ENCODE measurements around the gene BHMT2. TPM values are rescaled to one million over a fixed set of nuclear protein-coding genes. Genes with fewer than 3 reads are reported as not detected.

The BHMT2 gene
- total and polyA plus RNA-seq, 5 experiments from 2014 or later, result not detected

GRCh38 chr5:79108792-79109191, 39.2 kb downstream of the BHMT2 start:
- POLR2A ChIA-PET, result no interaction called here
- no peak for DNase-seq
- Mint-ChIP-seq H3K36me3 (peaks cover 0 to 2% (median 0%) of the 10 kb centered on the region in 3 donors), H3K9me3 (no peaks in the 10 kb centered on the region), H3K4me1 (peaks cover 0 to 5% (median 1%) of the 10 kb centered on the region in 4 donors), H3K4me3 (no peak overlapping the region), H3K27me3 (peaks cover 30 to 74% (median 33%) of the 10 kb centered on the region in 5 donors), H3K27ac (no peak overlapping the region)
- no peak for ATAC-seq

- DNase-seq (peak in 6 of 10 donors; percentile 10 to 64 (median 26)), ATAC-seq (peak; percentile 59 to 62)
- H3K4me3 Mint-ChIP-seq, result no peak overlapping the region
- peak overlapping the region in 1 of 10 donors; percentile 26 for H3K27ac Mint-ChIP-seq
- no peaks in the 10 kb centered on the region for H3K9me3 Mint-ChIP-seq
- H3K27me3 Mint-ChIP-seq, result peaks cover 24 to 74% (median 37%) of the 10 kb centered on the region in 5 donors
- peaks cover 0 to 5% (median 1%) of the 10 kb centered on the region in 4 donors for H3K4me1 Mint-ChIP-seq
- peaks cover 0 to 2% (median 0%) of the 10 kb centered on the region in 3 donors for H3K36me3 Mint-ChIP-seq
- POLR2A ChIA-PET, result no interaction called here
Observed at GRCh38 chr5:79109527-79110492, 40.2 kb downstream of the BHMT2 start.

GRCh38 chr5:79111387-79111959, 41.9 kb downstream of the BHMT2 start, which contains the start of gene BHMT:
TSS of gene BHMT (plus strand) at chr5:79111809. CDS start at chr5:79111886, 77 bp downstream.
- DNase-seq (no peak), ATAC-seq (no peak)
- POLR2A ChIA-PET, result no interaction called here
- peaks cover 0 to 2% (median 0%) of the 10 kb centered on the region in 3 donors for H3K36me3 Mint-ChIP-seq
- no peaks in the 10 kb centered on the region for H3K9me3 Mint-ChIP-seq
- no peak within 1 kb of the TSS for H3K4me3 Mint-ChIP-seq
- peak within 1 kb of the TSS in 1 of 10 donors; percentile 77 for H3K27ac Mint-ChIP-seq
- peaks cover 27 to 68% (median 37%) of the 10 kb centered on the region in 5 donors for H3K27me3 Mint-ChIP-seq
- peaks cover 0 to 5% (median 1%) of the 10 kb centered on the region in 4 donors for H3K4me1 Mint-ChIP-seq

GRCh38 chr5:79111960-79112702, 42.6 kb downstream of the BHMT2 start:
- H3K4me3 Mint-ChIP-seq, result no peak overlapping the region
- peak overlapping the region in 1 of 10 donors; percentile 77 for H3K27ac Mint-ChIP-seq
- ATAC-seq, result no peak
- H3K27me3 Mint-ChIP-seq, result peaks cover 27 to 62% (median 34%) of the 10 kb centered on the region in 5 donors
- H3K36me3 Mint-ChIP-seq, result peaks cover 0 to 2% (median 0%) of the 10 kb centered on the region in 3 donors
- POLR2A ChIA-PET, result no interaction called here
- no peak for DNase-seq
- H3K4me1 Mint-ChIP-seq, result peaks cover 0 to 3% (median 1%) of the 10 kb centered on the region in 4 donors
- no peaks in the 10 kb centered on the region for H3K9me3 Mint-ChIP-seq

GRCh38 chr5:79112703-79113058, 43.1 kb downstream of the BHMT2 start:
- peaks cover 0 to 3% (median 1%) of the 10 kb centered on the region in 4 donors for H3K4me1 Mint-ChIP-seq
- H3K27me3 Mint-ChIP-seq, result peaks cover 27 to 56% (median 34%) of the 10 kb centered on the region in 5 donors
- H3K9me3 Mint-ChIP-seq, result no peaks in the 10 kb centered on the region
- H3K4me3 Mint-ChIP-seq, result no peak overlapping the region
- peaks cover 0 to 2% (median 0%) of the 10 kb centered on the region in 3 donors for H3K36me3 Mint-ChIP-seq
- H3K27ac Mint-ChIP-seq, result peak overlapping the region in 1 of 10 donors; percentile 77
- ATAC-seq (no peak), DNase-seq (no peak)
- POLR2A ChIA-PET, result no interaction called here

- POLR2A ChIA-PET, result no interaction called here
- Mint-ChIP-seq H3K27me3 (peaks cover 4 to 9% (median 5%) of the 10 kb centered on the region in 5 donors), H3K27ac (no peak overlapping the region), H3K4me1 (no peaks in the 10 kb centered on the region), H3K36me3 (peaks cover 0 to 2% (median 0%) of the 10 kb centered on the region in 3 donors), H3K9me3 (no peaks in the 10 kb centered on the region), H3K4me3 (no peak overlapping the region)
- ATAC-seq (no peak), DNase-seq (no peak)
Observed at GRCh38 chr5:79119486-79119885, 49.9 kb downstream of the BHMT2 start.

GRCh38 chr5:79120221-79120620, 50.7 kb downstream of the BHMT2 start:
- H3K27ac Mint-ChIP-seq, result no peak overlapping the region
- no peak for ATAC-seq

GRCh38 chr5:79122973-79123372, 53.4 kb downstream of the BHMT2 start:
- H3K4me3 Mint-ChIP-seq, result no peak overlapping the region
- DNase-seq, result no peak
- H3K27ac Mint-ChIP-seq, result no peak overlapping the region
- peaks cover 0 to 7% (median 4%) of the 10 kb centered on the region in 5 donors for H3K27me3 Mint-ChIP-seq
- no peaks in the 10 kb centered on the region for H3K4me1 Mint-ChIP-seq
- H3K9me3 Mint-ChIP-seq, result no peaks in the 10 kb centered on the region
- no peaks in the 10 kb centered on the region for H3K36me3 Mint-ChIP-seq
- POLR2A ChIA-PET, result no interaction called here
- ATAC-seq, result no peak

More at GRCh38 chr5:79120221-79120620, 50.7 kb downstream of the BHMT2 start:
- POLR2A ChIA-PET, result interaction anchor here (0.7 kb wide), 2 partner anchors 23 to 945 kb away, joined by 3 read pairs; no protein-coding TSS in a partner anchor
- no peak for DNase-seq
- Mint-ChIP-seq H3K4me1 (no peaks in the 10 kb centered on the region), H3K36me3 (peaks cover 0 to 2% (median 0%) of the 10 kb centered on the region in 3 donors), H3K27me3 (peaks cover 0 to 9% (median 4%) of the 10 kb centered on the region in 5 donors), H3K4me3 (no peak overlapping the region), H3K9me3 (no peaks in the 10 kb centered on the region)

- no peak for DNase-seq
- POLR2A ChIA-PET, result no interaction called here
- Mint-ChIP-seq H3K4me1 (peaks cover 0 to 1% (median 0%) of the 10 kb centered on the region in 4 donors), H3K9me3 (no peaks in the 10 kb centered on the region), H3K27ac (no peak overlapping the region), H3K4me3 (no peak overlapping the region), H3K27me3 (no peaks in the 10 kb centered on the region), H3K36me3 (no peaks in the 10 kb centered on the region)
- ATAC-seq, result no peak
Observed at GRCh38 chr5:79124607-79125006, 55.0 kb downstream of the BHMT2 start.

GRCh38 chr5:79130781-79131180, 61.2 kb downstream of the BHMT2 start:
- H3K4me3 Mint-ChIP-seq, result no peak overlapping the region
- H3K4me1 Mint-ChIP-seq, result peaks cover 4 to 14% (median 9%) of the 10 kb centered on the region in 4 donors
- ATAC-seq, result no peak
- POLR2A ChIA-PET, result no interaction called here
- no peaks in the 10 kb centered on the region for H3K36me3 Mint-ChIP-seq
- H3K27ac Mint-ChIP-seq, result no peak overlapping the region
- no peak for DNase-seq
- H3K27me3 Mint-ChIP-seq, result peaks cover 0 to 9% (median 5%) of the 10 kb centered on the region in 5 donors
- H3K9me3 Mint-ChIP-seq, result no peaks in the 10 kb centered on the region

- Mint-ChIP-seq H3K4me1 (peaks cover 4 to 14% (median 9%) of the 10 kb centered on the region in 4 donors), H3K27ac (peak overlapping the region in 3 of 10 donors; percentile 16 to 87 (median 77)), H3K9me3 (no peaks in the 10 kb centered on the region), H3K4me3 (peak overlapping the region; percentile 34 to 80 (median 64)), H3K36me3 (no peaks in the 10 kb centered on the region), H3K27me3 (peaks cover 0 to 9% (median 5%) of the 10 kb centered on the region in 5 donors)
- DNase-seq (peak in 3 of 10 donors; percentile 49 to 56 (median 55)), ATAC-seq (peak; percentile 57 to 65)
- POLR2A ChIA-PET, result interaction anchor here (0.7 to 1.7 kb wide), 2 partner anchors 104 to 149 kb away, joined by 3 to 6 read pairs; partner anchors contain the start of gene ARSB
Observed at GRCh38 chr5:79133121-79133656, 63.6 kb downstream of the BHMT2 start.
